ENCODE results near the gene SUPT3H.
"Not testable (repeated sequence)": the region's sequence is repeated elsewhere in the genome, so short reads cannot be mapped to it uniquely, and the experiment has no call there.

The SUPT3H gene

GRCh38 chr6:44943541-44943940, 434.2 kb downstream of the SUPT3H start:
- no peak for DNase-seq (ENCODE audit: low read depth)

GRCh38 chr6:44942798-44943197, 434.9 kb downstream of the SUPT3H start:
- DNase-seq (ENCODE audit: low read depth): no peak

GRCh38 chr6:44942201-44942600, 435.5 kb downstream of the SUPT3H start:
- no peak for DNase-seq (ENCODE audit: low read depth)

GRCh38 chr6:44940367-44940766, 437.4 kb downstream of the SUPT3H start:
- no peak for DNase-seq (ENCODE audit: low read depth)

GRCh38 chr6:44935693-44936300, 441.9 kb downstream of the SUPT3H start:
- DNase-seq (ENCODE audit: low read depth): no peak

GRCh38 chr6:44933108-44933507, 444.6 kb downstream of the SUPT3H start:
- no peak for DNase-seq (ENCODE audit: low read depth)

GRCh38 chr6:44932651-44933091, 445.1 kb downstream of the SUPT3H start:
- DNase-seq (ENCODE audit: low read depth): no peak

- DNase-seq (ENCODE audit: low read depth): no peak
Observed at GRCh38 chr6:44931385-44931784, 446.3 kb downstream of the SUPT3H start.

- DNase-seq (ENCODE audit: low read depth): no peak
Observed at GRCh38 chr6:44926556-44926955, 451.2 kb downstream of the SUPT3H start.

GRCh38 chr6:44925100-44925739, 452.5 kb downstream of the SUPT3H start:
- no peak for DNase-seq (ENCODE audit: low read depth)

- no peak for DNase-seq (ENCODE audit: low read depth)
Observed at GRCh38 chr6:44923444-44923843, 454.3 kb downstream of the SUPT3H start.

GRCh38 chr6:44921798-44922197, 455.9 kb downstream of the SUPT3H start:
- no peak for DNase-seq (ENCODE audit: low read depth)

- no peak for DNase-seq (ENCODE audit: low read depth)
Observed at GRCh38 chr6:44920952-44921491, 456.7 kb downstream of the SUPT3H start.

GRCh38 chr6:44918671-44919296, 458.9 kb downstream of the SUPT3H start:
- DNase-seq (ENCODE audit: low read depth): no peak

- DNase-seq (ENCODE audit: low read depth): no peak
Observed at GRCh38 chr6:44917430-44917829, 460.3 kb downstream of the SUPT3H start.

- DNase-seq (ENCODE audit: low read depth): no peak
Observed at GRCh38 chr6:44915111-44915510, 462.6 kb downstream of the SUPT3H start.

GRCh38 chr6:44914141-44914540, 463.6 kb downstream of the SUPT3H start:
- no peak for DNase-seq (ENCODE audit: low read depth)

- no peak for DNase-seq (ENCODE audit: low read depth)
Observed at GRCh38 chr6:44906761-44907160, 471.0 kb downstream of the SUPT3H start.

GRCh38 chr6:44900358-44900757, 477.4 kb downstream of the SUPT3H start:
- not testable (repeated sequence) for DNase-seq (ENCODE audit: low read depth)

- DNase-seq (ENCODE audit: low read depth): peak; percentile 42
Observed at GRCh38 chr6:44898296-44898930, 479.3 kb downstream of the SUPT3H start.

GRCh38 chr6:44897316-44897715, 480.4 kb downstream of the SUPT3H start:
- no peak for DNase-seq (ENCODE audit: low read depth)

GRCh38 chr6:44896701-44897100, 481.0 kb downstream of the SUPT3H start:
- DNase-seq (ENCODE audit: low read depth): no peak

- no peak for DNase-seq (ENCODE audit: low read depth)
Observed at GRCh38 chr6:44892579-44892978, 485.2 kb downstream of the SUPT3H start.
